B cell (primary cell): ENCODE measurements around the gene KIF26B. TPM values are rescaled to one million over a fixed set of nuclear protein-coding genes. Genes with fewer than 3 reads are reported as not detected.

Experiments used
- ATAC-seq: fragments of 200-7000 bp; cut with Tn5 transposase; one replicate; pipeline ENCODE4 v1.10.0; 2021; ENCODE audit warnings: low read depth, mild to moderate bottlenecking, moderate number of reproducible peaks, moderate library complexity
- CTCF ChIA-PET: fragments of 350-600 bp; sonication (Branson Sonifier 250); formaldehyde crosslinking; loops from one replicate; lab custom pipeline; 2021; ENCODE audit warnings: antibody characterized with exemption, inconsistent platforms; lab: Charles Lee
- POLR2A ChIA-PET: fragments of 350-600 bp; sonication (Branson Sonifier 250); formaldehyde crosslinking; loops from one replicate; lab custom pipeline; 2021; ENCODE audit warnings: antibody characterized with exemption; lab: Charles Lee
- DNase-seq: peaks from one replicate; pipeline ENCODE4 v3.0.0; 2013
- H2AFZ ChIP-seq: 2 replicates; pipeline ENCODE4 v1.6.1; 2012; ENCODE audit warnings: mild to moderate bottlenecking, low read depth, low read length; ENCODE audit not compliant: insufficient read depth, poor library complexity, severe bottlenecking
- H3K27ac ChIP-seq, 2 donors: 1 replicate in 1 of 2; 2 replicates in 1 of 2; pipeline ENCODE4 v1.5.1; 2012 to 2013; ENCODE audit warnings: low read length in 2 of 2, mild to moderate bottlenecking in 2 of 2, moderate library complexity in 1 of 2
- H3K27me3 ChIP-seq, 4 experiments: fragments of 200-600 bp in 1 of 4; sonication (generic) in 1 of 4; replicated peaks in 1 of 4; 1 replicate in 2 of 4; 2 replicates in 2 of 4; pipeline versions ENCODE4 v1.6.1 to v1.7.0; 2013 to 2016; ENCODE audit warnings: low read length in 3 of 4, mild to moderate bottlenecking in 2 of 4, mixed read lengths in 1 of 4, moderate library complexity in 1 of 4; ENCODE audit not compliant: insufficient read depth in 4 of 4, control insufficient read depth in 3 of 4; ENCODE audit errors: control extremely low read depth in 1 of 4
- H3K36me3 ChIP-seq, 2 experiments: replicated peaks in 1 of 2; 1 replicate in 1 of 2; 2 replicates in 1 of 2; pipeline versions ENCODE4 v1.6.1 to v1.7.1; 2013; ENCODE audit warnings: low read length in 1 of 2; ENCODE audit not compliant: insufficient read depth in 2 of 2, control insufficient read depth in 1 of 2; ENCODE audit errors: control extremely low read depth in 1 of 2, extremely low read depth in 1 of 2
- H3K4me1 ChIP-seq, 2 donors: fragments of 200-600 bp in 1 of 2; sonication (generic) in 1 of 2; 1 replicate in 1 of 2; 2 replicates in 1 of 2; pipeline versions ENCODE4 v1.5.1 to v1.6.1; 2013 to 2017; ENCODE audit warnings: low read length in 2 of 2; ENCODE audit not compliant: control insufficient read depth in 2 of 2, insufficient read depth in 2 of 2
- H3K4me2 ChIP-seq: replicated peaks from 2 replicates; pipeline ENCODE3; 2012; ENCODE audit warnings: mild to moderate bottlenecking, low read depth, low read length; ENCODE audit not compliant: poor library complexity, severe bottlenecking
- H3K4me3 ChIP-seq, 5 experiments: fragments of 200-600 bp in 1 of 5; sonication (generic) in 1 of 5; 1 replicate in 3 of 5; 2 replicates in 2 of 5; pipeline versions ENCODE4 v1.5.1 to v1.7.0; 2011 to 2016; ENCODE audit warnings: low read length in 4 of 5, mild to moderate bottlenecking in 4 of 5, low read depth in 2 of 5, control low read depth in 1 of 5, moderate library complexity in 1 of 5; ENCODE audit not compliant: insufficient read depth in 1 of 5; ENCODE audit errors: control extremely low read depth in 1 of 5, extremely low read depth in 1 of 5
- H3K79me2 ChIP-seq: fragments of 200-600 bp; sonication (generic); one replicate; pipeline ENCODE4 v1.6.0; 2016; ENCODE audit warnings: low read length; ENCODE audit not compliant: control insufficient read depth, insufficient read depth
- H3K9ac ChIP-seq: fragments of 200-600 bp; sonication (generic); 2 replicates; pipeline ENCODE4 v1.6.1; 2017; ENCODE audit warnings: mild to moderate bottlenecking, low read length, moderate library complexity
- H3K9me3 ChIP-seq, 3 donors: one replicate each; pipeline versions ENCODE4 v1.6.1 to v1.7.1; 2013; ENCODE audit warnings: low read length in 2 of 3; ENCODE audit not compliant: control insufficient read depth in 2 of 3, insufficient read depth in 1 of 3; ENCODE audit errors: control extremely low read depth in 1 of 3
- H4K20me1 ChIP-seq: 2 replicates; pipeline ENCODE4 v1.6.0; 2012; ENCODE audit warnings: mild to moderate bottlenecking, low read length; ENCODE audit not compliant: insufficient read depth, control insufficient read depth, poor library complexity, severe bottlenecking
- H3K27ac Mint-ChIP-seq: one replicate; pipeline ENCODE4 v1.8.0; 2021; ENCODE audit warnings: mixed read lengths
- H3K27me3 Mint-ChIP-seq: one replicate; pipeline ENCODE4 v1.8.0; 2021; ENCODE audit warnings: mixed read lengths
- H3K4me1 Mint-ChIP-seq: one replicate; pipeline ENCODE4 v1.8.0; 2021; ENCODE audit warnings: mixed read lengths
- H3K4me3 Mint-ChIP-seq: one replicate; pipeline ENCODE4 v1.8.0; 2021; ENCODE audit warnings: mixed read lengths
- H3K9me3 Mint-ChIP-seq: one replicate; pipeline ENCODE4 v1.8.0; 2022; ENCODE audit warnings: mixed read lengths; ENCODE audit not compliant: insufficient read depth
- EZH2 ChIP-seq: IDR thresholded peaks from 2 replicates; pipeline ENCODE4 v1.6.1; 2012; ENCODE audit warnings: borderline replicate concordance, low read depth, mild to moderate bottlenecking, moderate library complexity, low read length; ENCODE audit not compliant: insufficient read depth, poor library complexity, severe bottlenecking
- WGBS: methylation state at CpG from one replicate; pipeline ENCODE4 v1.1.5; 2013; ENCODE audit warnings: missing lambda C conversion rate; ENCODE audit not compliant: insufficient coverage; 5-methylcytosine and 5-hydroxymethylcytosine counted together
- intact Hi-C: fragments of 100-400 bp; cut with micrococcal nuclease; formaldehyde crosslinking; loops from one replicate; pipeline ENCODE4 v1.10.0; 2022
- polyA plus RNA-seq: library from polyadenylated mRNA; depleted of rRNA; stranded (reverse); fragments of >200 nt; gene quantifications from 2 replicates; pipeline ENCODE4 v1.2.3, GENCODE V29; 2012
- total RNA-seq, 2 donors: library from RNA; stranded (reverse); fragments of 120-200 nt in 1 of 2; gene quantifications; 1 replicate in 1 of 2; 2 replicates in 1 of 2; pipeline versions ENCODE4 v1.2.3 to v1.2.4, GENCODE V29; 2013 to 2022
- TF ChIP-seq, protein P1 (sequence below): fragments of 200-600 bp; IDR thresholded peaks from one replicate; pipeline ENCODE4 v1.8.0; 2022; ENCODE audit warnings: antibody characterized with exemption, mild to moderate bottlenecking

The KIF26B gene
- total and polyA plus RNA-seq, 2 donors (not counting 1 experiment from before 2014, with no cell fraction given), result 0.62 TPM; not detected in 1

DNA sequence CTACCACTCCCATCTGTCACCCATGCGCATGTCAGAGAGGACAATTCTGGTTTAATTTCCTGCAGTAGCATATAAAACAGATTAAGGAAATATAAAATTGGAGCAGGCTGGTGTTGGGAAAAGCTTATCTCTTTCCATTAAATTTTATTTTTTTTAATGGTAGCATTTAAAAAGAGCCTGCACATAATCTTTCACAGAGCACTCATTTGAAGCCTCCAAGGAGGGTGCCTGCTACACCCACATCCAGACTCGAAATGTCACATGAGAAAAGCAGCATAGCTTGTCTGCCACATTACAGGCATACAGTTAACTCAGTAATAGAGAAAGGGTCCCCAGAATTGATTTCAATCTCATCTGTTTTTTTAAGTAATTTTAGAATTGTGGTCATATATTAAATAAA lies 599.0 kb downstream of the KIF26B start:
- DNase-seq (no peak), ATAC-seq (no peak)
- CTCF ChIA-PET, result interaction anchor here (1.2 kb wide), 1 partner anchor 30 kb away, joined by 3 read pairs; no protein-coding TSS in a partner anchor
- Histone ChIP-seq H3K9ac (no peak overlapping the region), H3K79me2 (no peaks in the 10 kb centered on the region), H3K4me3 (no peak overlapping the region), H3K36me3 (no peaks in the 10 kb centered on the region), H3K27ac (no peak overlapping the region), H3K4me2 (no peak overlapping the region), H2AFZ (no peak overlapping the region), H4K20me1 (no peaks in the 10 kb centered on the region), H3K27me3 (no peaks in the 10 kb centered on the region), H3K4me1 (peaks cover 0 to 6% of the 10 kb centered on the region in 2 donors), H3K9me3 (peaks cover 1 to 9% (median 4%) of the 10 kb centered on the region in 3 donors)
- H3K4me3 Mint-ChIP-seq, result no peak overlapping the region
- intact Hi-C loops, result no loop called here
- TF ChIP-seq EZH2, result no peak
- TF ChIP-seq, protein P1, sequence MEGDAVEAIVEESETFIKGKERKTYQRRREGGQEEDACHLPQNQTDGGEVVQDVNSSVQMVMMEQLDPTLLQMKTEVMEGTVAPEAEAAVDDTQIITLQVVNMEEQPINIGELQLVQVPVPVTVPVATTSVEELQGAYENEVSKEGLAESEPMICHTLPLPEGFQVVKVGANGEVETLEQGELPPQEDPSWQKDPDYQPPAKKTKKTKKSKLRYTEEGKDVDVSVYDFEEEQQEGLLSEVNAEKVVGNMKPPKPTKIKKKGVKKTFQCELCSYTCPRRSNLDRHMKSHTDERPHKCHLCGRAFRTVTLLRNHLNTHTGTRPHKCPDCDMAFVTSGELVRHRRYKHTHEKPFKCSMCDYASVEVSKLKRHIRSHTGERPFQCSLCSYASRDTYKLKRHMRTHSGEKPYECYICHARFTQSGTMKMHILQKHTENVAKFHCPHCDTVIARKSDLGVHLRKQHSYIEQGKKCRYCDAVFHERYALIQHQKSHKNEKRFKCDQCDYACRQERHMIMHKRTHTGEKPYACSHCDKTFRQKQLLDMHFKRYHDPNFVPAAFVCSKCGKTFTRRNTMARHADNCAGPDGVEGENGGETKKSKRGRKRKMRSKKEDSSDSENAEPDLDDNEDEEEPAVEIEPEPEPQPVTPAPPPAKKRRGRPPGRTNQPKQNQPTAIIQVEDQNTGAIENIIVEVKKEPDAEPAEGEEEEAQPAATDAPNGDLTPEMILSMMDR, result no peak
- peaks cover 9% of the 10 kb centered on the region for H3K9me3 Mint-ChIP-seq
- H3K27me3 Mint-ChIP-seq, result no peaks in the 10 kb centered on the region
- POLR2A ChIA-PET, result no interaction called here
- no CpG with 5 or more reads among the region's 2 CpGs for WGBS
- H3K27ac Mint-ChIP-seq, result no peak overlapping the region
- peaks cover 15% of the 10 kb centered on the region for H3K4me1 Mint-ChIP-seq

DNA sequence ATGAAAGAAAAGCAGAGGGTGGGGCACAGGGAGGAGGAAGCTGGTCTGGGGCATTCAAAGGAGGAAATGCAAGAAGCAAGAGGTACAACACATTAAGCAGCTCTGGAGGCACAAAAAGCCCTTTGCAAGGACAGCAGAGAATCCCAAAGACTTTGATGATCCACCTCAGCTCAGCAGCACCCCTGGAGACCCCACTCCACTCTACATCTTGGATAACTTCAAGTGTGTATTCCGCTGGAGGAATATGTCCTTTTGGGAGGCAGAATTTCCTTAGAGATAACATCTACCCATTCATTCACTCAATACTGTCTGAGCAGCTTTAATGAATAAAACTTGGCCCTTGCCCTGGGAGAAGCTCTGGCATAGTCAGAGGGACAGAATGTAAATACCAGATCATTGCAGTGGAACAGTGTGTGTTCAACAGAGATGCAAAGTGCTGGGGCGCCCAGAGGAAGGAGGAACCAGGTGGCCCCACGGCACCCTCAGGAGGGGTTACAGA lies 599.7 kb downstream of the KIF26B start:
- no peak for ATAC-seq
- ChIA-PET POLR2A (no interaction called here), CTCF (interaction anchor here (1.2 kb wide), 1 partner anchor 29 kb away, joined by 3 read pairs; no protein-coding TSS in a partner anchor)
- Mint-ChIP-seq H3K9me3 (peaks cover 9% of the 10 kb centered on the region), H3K27ac (peak overlapping the region; percentile 35), H3K4me1 (peaks cover 15% of the 10 kb centered on the region), H3K4me3 (peak overlapping the region; percentile 30), H3K27me3 (no peaks in the 10 kb centered on the region)
- no peak overlapping the region for H3K27ac ChIP-seq
- no peaks in the 10 kb centered on the region for H4K20me1 ChIP-seq
- no peak overlapping the region for H3K9ac ChIP-seq
- no peak overlapping the region for H3K4me3 ChIP-seq
- no peaks in the 10 kb centered on the region for H3K36me3 ChIP-seq
- peak overlapping the region; percentile 7 for H3K4me2 ChIP-seq
- 100% methylated on average over 1 of the region's 3 CpGs for WGBS
- no peak overlapping the region for H2AFZ ChIP-seq
- peaks cover 0 to 6% of the 10 kb centered on the region in 2 donors for H3K4me1 ChIP-seq
- no peaks in the 10 kb centered on the region for H3K27me3 ChIP-seq
- intact Hi-C loops, result no loop called here
- DNase-seq, result no peak
- TF ChIP-seq, protein P1, result no peak
- TF ChIP-seq EZH2, result no peak
- H3K9me3 ChIP-seq, result peaks cover 1 to 9% (median 4%) of the 10 kb centered on the region in 3 donors
- H3K79me2 ChIP-seq, result no peaks in the 10 kb centered on the region
